Lower leg skin (tissue), 4 donors: ENCODE measurements around the gene EMC8. TPM values are rescaled to one million over a fixed set of nuclear protein-coding genes. Genes with fewer than 3 reads are reported as not detected.

Experiments
- DNase-seq, 2 donors: peaks; one replicate each; pipeline ENCODE4 v3.0.0-alpha.2; 2019; ENCODE audit warnings: low spot score in 2 of 2
- H3K4me3 ChIP-seq: fragments of 200-600 bp; sonication (generic); 2 replicates; pipeline ENCODE4 v1.5.1; 2017; ENCODE audit warnings: mild to moderate bottlenecking, low read depth; ENCODE audit not compliant: poor library complexity, severe bottlenecking
- CTCF ChIP-seq, 3 donors: fragments of 450-650 bp; IDR thresholded peaks; one replicate each; pipeline ENCODE4 v1.5.1; 2016; ENCODE audit warnings: antibody characterized with exemption in 3 of 3, mild to moderate bottlenecking in 3 of 3, moderate library complexity in 2 of 3
- POLR2A ChIP-seq, 2 donors: fragments of 450-650 bp; IDR thresholded peaks; one replicate each; pipeline ENCODE4 v1.6.1; 2016 to 2017; ENCODE audit warnings: antibody characterized with exemption in 2 of 2, mild to moderate bottlenecking in 1 of 2, moderate library complexity in 1 of 2
- WGBS, 2 donors: methylation state at CpG; one replicate each; pipeline ENCODE4 v1.1.5; 2018; 5-methylcytosine and 5-hydroxymethylcytosine counted together
- intact Hi-C: fragments of 100-400 bp; cut with DNase I; formaldehyde crosslinking; loops from one replicate; pipeline ENCODE4 v1.15.0; 2023; ENCODE audit warnings: low total_unique reads
- total RNA-seq, 4 donors: library from RNA; depleted of rRNA; stranded (reverse); fragments of >200 nt; gene quantifications; one replicate each; pipeline ENCODE4 v1.1.0, GENCODE V29; 2016

The EMC8 gene
- total RNA-seq, 4 donors from 2014 or later = 15.5 to 27.5 (median 18.4) TPM

- TF ChIP-seq CTCF (IDR thresholded peaks at IDR 0.05) = no peak
- no peak for TF ChIP-seq POLR2A (IDR thresholded peaks at IDR 0.05)
- DNase-seq = no peak
- 1% methylated on average over 23 to 36 of the region's 51 CpGs for WGBS, 2 donors
- intact Hi-C loops = no loop called here
- peak overlapping the region; percentile 96 for H3K4me3 ChIP-seq
Measured at GRCh38 chr16:85798901-85799496, 345 bp downstream of the EMC8 start.

- no peak for TF ChIP-seq POLR2A (IDR thresholded peaks at IDR 0.05)
- intact Hi-C loops = no loop called here
- 26 to 31% methylated on average over 17 of the region's 17 CpGs for WGBS, 2 donors
- peak overlapping the region; percentile 96 for H3K4me3 ChIP-seq
- no peak for DNase-seq
Measured at GRCh38 chr16:85798283-85798776, 1.0 kb downstream of the EMC8 start.

GRCh38 chr16:85796599-85796998 lies 2.7 kb downstream of the EMC8 start:
- intact Hi-C loops = no loop called here
- WGBS, 2 donors = 88 to 93% methylated on average over 7 of the region's 7 CpGs
- no peak for DNase-seq
- no peak for TF ChIP-seq CTCF (IDR thresholded peaks at IDR 0.05)
- no peak for TF ChIP-seq POLR2A (IDR thresholded peaks at IDR 0.05)
- no peak overlapping the region for H3K4me3 ChIP-seq

GRCh38 chr16:85796152-85796551 lies 3.2 kb downstream of the EMC8 start:
- H3K4me3 ChIP-seq = no peak overlapping the region
- TF ChIP-seq CTCF (IDR thresholded peaks at IDR 0.05) = no peak
- intact Hi-C loops = no loop called here
- 90 to 92% methylated on average over 6 of the region's 6 CpGs for WGBS, 2 donors
- DNase-seq = no peak

GRCh38 chr16:85794696-85795095 lies 4.6 kb downstream of the EMC8 start:
- H3K4me3 ChIP-seq = no peak overlapping the region
- no peak for DNase-seq
- TF ChIP-seq POLR2A (IDR thresholded peaks at IDR 0.05) (no peak), CTCF (IDR thresholded peaks at IDR 0.05) (no peak)
- 79 to 89% methylated on average over 8 of the region's 8 CpGs for WGBS, 2 donors
- intact Hi-C loops = no loop called here

- no peak overlapping the region for H3K4me3 ChIP-seq
- intact Hi-C loops = no loop called here
- WGBS, 2 donors = 96 to 98% methylated on average over 5 of the region's 5 CpGs
- no peak for DNase-seq
- TF ChIP-seq POLR2A (IDR thresholded peaks at IDR 0.05) (no peak), CTCF (IDR thresholded peaks at IDR 0.05) (no peak)
Measured at GRCh38 chr16:85793662-85794298, 5.6 kb downstream of the EMC8 start.
